HG02763 (cell line): ENCODE data around the gene WDPCP.
"Not testable (repeated sequence)": the region's sequence is repeated elsewhere in the genome, so short reads cannot be mapped to it uniquely, and the experiment has no call there.

Source experiments
- ATAC-seq: cut with Tn5 transposase; IDR thresholded peaks from one replicate; pipeline ENCODE4 v1.9.1; 2021; ENCODE audit warnings: mild to moderate bottlenecking, moderate library complexity; ENCODE audit not compliant: unreplicated experiment

The WDPCP gene

DNA sequence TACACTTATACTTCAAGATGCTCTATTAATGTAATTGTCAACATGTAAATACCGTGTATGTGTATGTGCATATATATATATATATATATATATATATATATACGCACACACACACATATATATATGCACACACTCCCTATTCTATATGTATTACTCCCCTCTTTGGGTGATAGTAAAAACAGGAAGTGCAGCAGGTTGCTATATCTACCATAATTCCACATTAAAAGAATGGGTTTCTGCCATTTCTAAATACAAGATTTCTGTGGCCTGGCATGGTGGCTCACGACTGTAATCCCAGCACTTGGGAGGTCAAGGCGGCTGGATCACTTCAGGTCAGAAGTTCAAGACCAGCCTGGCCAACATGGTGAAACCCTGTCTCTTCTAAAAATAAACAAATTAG lies 460.7 kb downstream of the WDPCP start:
- no peak for ATAC-seq

DNA sequence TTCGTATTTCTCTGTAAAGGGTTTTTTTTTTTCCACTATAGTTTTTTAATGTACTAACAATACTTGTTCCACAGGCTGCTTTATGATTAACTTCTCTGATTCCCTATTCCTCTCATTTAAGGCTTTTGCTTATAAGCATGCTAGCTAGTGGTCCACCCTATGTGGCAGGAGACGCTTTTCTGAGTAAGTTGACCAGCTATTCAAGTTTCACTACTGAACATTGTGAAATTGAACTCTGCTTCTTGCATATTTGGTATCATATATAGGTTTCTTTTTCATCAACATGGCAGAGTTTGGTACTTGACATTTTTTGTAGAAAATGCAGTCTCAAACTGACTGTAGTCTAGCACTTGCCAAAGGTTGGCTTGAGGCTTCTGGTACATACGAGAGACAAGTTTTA lies 463.4 kb downstream of the WDPCP start:
- ATAC-seq, result no peak

DNA sequence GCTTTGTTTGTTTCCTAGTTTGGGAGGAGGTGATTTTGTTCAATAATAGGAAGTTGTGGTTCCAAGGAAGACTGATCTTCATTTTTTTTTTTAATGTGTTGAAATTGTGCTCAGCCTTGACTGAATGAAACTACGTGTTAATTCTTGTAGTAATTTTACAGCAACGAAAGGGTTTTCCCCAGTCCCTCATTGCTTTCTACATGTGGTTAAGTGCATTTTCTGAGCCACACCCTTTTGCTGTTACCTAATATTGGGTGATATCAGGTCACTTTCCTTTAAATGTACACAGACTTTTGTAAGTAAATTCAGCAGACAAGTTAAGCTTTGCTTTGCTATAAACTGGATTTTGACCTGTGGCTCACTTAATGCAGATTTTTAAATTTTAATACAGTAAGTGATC lies 464.1 kb downstream of the WDPCP start:
- no peak for ATAC-seq

DNA sequence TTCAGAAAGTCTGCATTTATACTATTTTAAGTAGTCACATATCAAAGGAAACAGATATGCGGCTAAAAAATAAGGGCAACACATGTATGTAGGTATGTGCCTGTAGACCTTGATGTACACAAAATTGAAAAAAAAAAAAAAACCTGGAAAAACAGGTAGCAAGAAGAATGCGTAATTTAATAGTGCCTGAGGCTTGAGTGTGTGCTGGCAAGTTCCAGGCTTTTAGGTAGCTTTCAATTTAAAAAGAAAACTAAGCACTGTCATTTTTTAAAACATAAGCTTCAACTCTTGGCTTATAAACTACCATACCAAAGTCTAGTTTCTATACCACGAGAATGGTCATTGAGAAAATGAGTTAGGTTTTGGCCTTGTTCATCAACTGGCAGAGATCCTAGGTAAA lies 465.4 kb downstream of the WDPCP start:
- ATAC-seq, result no peak

DNA sequence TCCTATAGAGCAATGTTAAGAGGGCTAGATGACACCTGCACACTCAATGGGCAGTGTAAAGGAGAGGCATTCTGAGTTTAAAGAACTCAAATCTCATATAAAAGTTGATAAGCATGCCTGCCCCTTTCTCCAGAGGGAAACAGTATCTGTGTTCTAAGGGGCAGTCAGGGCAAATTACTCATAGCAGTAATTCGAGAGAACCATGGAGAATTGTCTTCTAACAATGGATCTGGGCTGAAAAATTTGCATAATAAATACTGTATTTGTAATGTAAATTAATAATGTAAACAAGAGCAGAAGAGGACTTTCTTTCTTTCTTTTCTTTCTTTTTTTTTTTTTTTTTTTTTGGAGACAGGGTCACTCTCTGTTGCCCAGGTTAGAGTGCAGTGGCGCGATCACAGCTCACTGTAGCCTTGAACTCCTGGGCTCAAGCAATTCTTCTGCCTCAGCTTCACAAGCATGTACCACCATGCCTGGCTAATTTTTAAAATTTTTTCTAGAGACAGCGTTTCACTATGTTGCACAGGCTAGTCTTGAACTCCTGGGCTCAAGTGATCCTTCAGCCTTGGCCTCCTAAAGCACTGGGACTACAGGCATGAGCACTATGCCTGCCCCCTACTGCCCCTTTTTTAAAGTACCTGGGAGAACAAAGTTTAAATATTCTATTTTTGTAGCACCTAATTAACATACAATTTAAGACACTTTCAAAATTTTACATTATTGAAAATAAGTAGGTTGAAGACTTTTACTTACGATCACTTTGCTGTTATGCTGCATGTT lies 467.0 kb downstream of the WDPCP start:
- no peak for ATAC-seq

DNA sequence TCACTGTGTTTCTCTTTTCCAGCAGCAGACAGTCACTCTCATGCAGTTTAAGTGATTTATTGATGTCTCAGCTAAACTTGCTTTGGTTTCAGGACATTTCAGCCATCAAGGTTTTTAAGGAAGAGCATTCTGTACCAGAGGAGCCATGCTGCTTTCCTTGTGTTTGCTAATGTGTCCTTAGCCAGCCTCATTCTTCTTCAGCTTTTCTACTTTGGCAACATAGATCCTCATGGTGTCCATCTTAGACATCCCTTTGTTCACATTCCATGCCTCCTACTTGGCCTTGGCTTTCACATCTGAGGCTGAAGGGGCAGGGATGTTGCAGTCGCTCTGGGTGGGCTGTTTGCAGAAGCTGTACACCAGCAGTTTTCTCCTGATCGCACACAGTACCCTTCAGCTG lies 469.5 kb downstream of the WDPCP start:
- ATAC-seq, result no peak

DNA sequence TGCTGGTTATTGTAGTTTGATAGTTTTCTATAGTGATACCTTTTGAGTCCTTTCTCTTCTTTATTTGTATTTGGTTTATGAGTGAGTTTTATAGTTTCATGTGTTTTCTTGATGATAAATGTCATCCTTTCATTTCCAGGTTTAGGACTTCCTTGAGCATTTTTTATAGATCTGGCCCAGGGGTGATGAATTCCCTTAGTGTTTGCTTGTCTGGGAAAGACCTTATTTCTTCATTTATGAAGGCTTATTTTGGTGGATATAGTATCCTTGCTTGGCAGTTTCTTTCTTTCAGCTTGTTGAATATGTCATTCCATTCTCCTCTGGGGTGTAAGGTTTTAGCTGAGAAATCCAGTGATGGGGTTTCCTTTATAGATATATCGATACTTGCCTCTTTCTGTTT lies 483.8 kb downstream of the WDPCP start:
- no peak for ATAC-seq

DNA sequence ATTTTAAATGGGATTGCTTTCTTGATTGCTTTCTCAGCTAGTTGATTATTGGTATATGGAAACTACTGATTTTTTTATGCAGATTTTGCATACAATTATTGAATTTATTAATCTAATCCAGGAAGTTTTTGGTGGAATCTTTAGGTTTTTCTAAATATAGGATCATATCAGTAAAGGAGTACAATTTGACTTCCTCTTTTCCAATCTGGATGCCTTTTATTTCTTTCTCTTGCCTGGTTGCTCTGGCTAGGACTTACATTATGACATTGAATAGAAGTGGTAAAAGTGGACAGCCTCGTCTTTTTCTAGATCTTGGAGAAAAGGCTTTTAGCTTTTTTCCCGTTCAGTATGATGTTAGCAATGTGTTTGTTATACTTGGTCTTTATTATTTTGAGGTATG lies 486.3 kb downstream of the WDPCP start:
- no peak for ATAC-seq

DNA sequence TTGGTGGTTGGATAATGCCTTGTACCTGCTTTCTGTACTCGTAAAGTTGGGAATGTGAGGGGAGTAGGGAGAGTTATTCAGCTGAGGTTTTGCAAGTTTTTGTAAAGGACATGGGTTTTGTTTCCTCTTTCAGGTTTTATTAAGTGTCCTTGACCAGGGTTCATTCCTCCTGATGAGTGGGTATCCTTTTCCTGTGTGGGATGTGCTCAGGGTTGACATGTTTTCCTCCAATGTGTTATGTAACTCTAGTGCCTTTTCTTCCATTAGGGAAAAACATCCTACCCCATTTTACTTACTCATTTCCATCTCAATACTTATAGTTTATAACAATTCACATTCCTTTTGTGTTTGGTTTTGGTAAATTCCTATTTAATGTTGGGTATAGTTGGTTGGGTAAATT lies 489.2 kb downstream of the WDPCP start:
- no peak for ATAC-seq

DNA sequence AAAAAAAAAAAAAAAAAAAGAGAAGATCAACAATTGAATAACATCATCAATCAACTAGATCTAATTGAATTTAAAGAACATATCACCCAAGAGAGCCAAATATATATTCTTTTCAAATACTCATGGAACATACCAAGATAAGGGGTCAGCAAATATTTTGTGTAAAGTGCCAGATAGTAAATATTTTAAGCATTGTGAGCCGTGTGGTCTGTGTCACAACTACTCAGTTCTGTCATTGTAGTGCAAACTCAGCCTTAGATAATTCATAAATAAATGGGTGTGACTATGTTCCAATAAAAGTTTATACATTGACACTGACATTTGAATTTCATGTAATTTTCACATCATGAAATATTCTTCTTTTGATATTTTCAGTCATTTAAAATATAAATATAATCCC lies 491.8 kb downstream of the WDPCP start:
- ATAC-seq, result no peak

DNA sequence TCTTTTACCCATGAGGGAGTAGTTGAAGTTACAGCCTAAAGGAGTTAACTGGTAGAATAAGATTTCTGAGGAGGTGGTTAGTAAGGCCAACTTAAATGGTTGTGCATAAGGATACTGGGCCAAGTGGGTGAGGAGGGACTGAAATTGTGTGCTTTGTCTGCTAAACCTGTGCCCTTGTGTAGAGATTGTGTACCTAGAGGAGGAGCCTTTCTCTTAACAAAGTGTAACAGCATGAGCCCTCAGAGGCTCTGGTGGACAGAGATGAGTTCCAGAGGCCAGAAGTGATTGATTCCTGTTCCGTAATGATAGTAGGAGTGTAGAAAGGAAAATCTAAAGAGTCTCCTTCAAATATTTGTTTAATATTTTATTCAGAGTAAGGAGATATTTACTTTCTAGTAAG lies 494.8 kb downstream of the WDPCP start:
- no peak for ATAC-seq

DNA sequence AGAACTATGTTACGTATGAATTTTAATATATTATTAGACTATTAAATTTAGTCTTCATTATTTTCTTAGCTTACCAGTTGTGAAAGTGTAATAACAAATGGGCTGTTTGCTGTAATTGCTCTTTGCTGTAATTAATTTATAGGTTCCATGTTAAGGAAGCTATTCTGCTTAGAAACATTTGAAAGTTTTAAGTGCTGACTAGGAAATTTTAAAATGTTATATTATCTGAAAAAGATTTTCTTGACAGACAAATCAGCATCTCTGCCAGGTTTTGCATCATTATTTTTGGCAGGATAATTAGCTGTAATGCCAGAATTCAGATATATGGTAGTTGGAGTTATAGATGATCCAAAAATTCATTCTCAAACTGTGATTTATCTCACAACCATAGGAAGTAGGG lies 495.4 kb downstream of the WDPCP start:
- ATAC-seq, result no peak

DNA sequence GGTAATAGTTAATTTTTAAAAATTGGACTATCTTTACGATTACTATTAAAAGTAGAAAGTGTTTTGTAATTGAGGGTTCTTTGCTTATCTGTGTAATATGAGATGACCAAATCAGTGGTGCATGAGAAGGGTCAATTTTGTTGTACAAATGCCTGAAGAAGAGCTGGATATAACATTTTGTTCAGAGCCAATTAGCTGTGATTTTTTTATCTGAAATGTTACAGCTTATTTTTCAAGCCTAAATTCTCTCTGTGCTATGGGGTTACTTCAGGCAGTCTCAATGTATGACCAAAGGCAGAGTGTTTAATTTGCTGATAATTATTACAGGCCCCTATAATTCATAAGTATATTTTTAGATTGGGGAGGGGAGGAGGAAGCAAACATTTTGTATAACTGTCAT lies 495.9 kb downstream of the WDPCP start:
- no peak for ATAC-seq

DNA sequence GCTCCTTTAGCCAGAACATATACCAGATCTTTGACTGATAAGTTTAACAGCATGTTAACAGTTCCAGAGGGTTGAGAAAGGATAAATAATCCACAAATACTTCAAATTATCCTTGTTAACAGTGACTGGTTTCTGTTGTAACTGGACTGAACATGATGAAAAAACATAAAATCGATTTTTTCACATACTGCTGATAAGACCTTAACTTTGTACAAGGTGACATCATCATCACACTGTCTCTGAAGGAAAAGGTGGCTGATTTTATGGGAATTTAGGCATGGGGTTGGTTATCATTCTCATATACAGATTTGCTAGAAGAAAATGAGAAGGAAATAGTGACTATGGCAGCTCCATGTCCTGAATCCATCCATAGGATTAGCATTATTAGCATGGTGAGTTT lies 501.6 kb downstream of the WDPCP start:
- ATAC-seq, result no peak

DNA sequence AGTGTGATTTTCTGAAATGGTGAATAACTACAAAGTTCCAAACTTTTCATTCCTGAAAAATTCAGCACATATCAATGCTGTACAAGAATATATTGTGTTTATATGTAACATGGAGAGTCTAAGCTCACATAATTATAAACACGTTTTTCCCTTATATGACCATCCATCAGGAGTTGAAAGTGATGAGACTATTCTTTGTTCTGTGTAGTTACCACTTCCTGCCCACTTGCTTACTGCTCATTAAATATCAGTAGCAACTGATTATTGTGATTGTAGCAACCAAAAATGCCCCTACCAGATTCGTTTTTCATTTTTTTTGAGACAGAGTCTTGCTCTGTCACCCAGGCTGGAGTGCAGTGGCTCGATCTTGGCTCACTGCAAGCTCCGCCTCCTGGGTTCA lies 506.9 kb downstream of the WDPCP start:
- ATAC-seq, result no peak

DNA sequence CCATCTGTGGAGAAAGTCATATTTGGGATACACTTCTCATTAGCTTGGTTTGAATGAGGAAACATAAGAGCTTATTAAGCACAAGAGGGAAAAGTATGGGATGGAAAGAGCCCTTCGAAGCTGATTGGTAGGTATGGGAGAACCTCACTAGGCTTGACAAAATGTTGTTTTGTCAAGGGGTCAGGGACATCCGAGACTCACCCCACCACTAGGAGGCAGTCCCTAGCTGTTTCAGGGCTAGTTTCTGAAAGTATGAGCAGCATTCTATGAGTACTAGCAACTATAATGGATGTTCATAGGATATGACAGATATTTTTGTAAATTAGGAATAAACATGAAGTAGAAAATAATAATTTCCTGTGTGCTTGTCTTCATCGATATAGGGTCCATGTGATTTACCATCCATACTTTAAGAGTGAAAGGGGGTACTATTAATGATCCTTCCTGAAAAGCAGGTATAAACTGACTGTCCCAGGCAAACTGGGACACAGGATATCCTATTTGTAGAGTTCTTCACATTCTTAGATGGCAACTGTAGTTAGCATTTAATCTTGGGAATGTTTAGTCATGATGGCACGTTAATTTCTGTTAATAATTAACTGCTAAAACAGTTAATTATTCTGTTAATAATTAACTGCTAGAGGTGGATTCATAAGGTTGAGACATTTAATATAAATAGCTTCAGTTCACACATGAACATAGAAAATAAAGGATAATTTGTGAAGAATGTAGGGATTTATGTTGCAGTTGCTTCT lies 509.2 kb downstream of the WDPCP start:
- ATAC-seq, result no peak

DNA sequence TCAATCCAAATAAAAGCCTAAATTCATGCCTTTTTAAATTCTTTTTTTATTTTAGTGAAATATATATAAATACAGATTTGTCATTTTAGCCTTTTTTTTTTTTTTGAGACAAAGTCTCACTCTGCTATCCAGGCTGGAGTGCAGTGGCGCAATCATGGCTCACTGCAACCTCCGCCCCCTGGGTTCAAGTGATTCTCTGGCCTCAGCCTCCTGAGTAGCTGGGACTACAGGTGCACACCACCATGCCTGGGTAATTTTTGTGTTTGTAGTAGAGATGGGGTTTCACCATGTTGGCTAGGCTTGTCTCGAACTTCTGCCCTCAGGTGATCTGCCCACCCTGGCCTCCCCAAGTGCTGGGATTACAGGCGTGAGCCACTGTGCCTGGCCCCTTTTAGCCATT lies 513.9 kb downstream of the WDPCP start:
- not testable (repeated sequence) for ATAC-seq

DNA sequence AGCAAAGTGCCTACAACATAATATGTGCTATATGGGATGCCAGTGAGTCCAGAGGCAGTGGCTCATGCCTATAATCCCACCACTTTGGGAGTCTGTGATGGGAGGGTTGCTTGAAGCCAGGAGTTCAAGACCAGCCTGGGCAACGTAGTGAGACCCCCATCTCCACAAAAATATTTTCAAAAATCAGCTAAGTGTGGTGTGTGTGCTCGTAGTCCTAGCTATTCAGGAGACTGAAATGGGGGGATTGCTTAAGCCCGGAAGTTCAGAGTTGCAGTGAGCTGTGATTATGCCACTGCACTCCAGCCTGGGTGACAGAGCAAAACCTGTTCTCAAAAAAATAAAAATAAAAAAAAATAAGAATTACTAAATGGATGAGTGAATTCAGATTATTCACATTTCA lies 514.3 kb downstream of the WDPCP start:
- no peak for ATAC-seq

DNA sequence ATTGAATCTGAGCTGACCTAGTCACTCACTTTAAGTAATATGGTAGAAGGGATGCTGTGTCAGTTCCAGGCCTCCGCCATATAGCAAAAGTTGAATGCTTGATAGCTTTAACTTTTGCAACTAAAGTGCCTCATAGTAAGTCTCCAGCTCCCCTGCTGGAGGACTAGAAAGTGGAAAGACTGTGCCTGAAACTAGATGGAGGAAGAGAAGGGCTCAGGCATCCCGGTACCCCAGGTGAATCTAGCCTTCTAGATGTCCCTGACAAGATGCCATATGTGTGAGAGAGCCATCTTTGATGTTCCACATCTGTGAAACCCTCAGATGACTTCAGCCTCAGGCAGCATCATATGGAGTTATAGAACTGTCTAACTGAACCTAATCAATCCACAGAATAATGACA lies 516.6 kb downstream of the WDPCP start:
- no peak for ATAC-seq
